HepG2 (cell line): ENCODE measurements around the gene POP7. TPM values are rescaled to one million over a fixed set of nuclear protein-coding genes. Genes with fewer than 3 reads are reported as not detected.

Source experiments
- ATF7 ChIP-seq, 2 experiments: fragments of 450-650 bp in 1 of 2; sonication (generic) in 1 of 2; formaldehyde crosslinking in 1 of 2; IDR thresholded peaks; 2 replicates each; pipeline versions ENCODE4 v1.4.0 to v1.6.1; 2016 to 2020; ENCODE audit warnings: antibody characterized with exemption in 1 of 2, mild to moderate bottlenecking in 1 of 2, missing genetic modification reagents in 1 of 2
- ESRRA ChIP-seq: sonication (generic); formaldehyde crosslinking; IDR thresholded peaks from 2 replicates; pipeline ENCODE4 v1.5.1; 2020; ENCODE audit warnings: mild to moderate bottlenecking, low read depth, missing genetic modification reagents
- JARID2 ChIP-seq: sonication (generic); formaldehyde crosslinking; IDR thresholded peaks from 2 replicates; pipeline ENCODE4 v1.8.1; 2023; ENCODE audit warnings: missing genetic modification reagents, inconsistent platforms; ENCODE audit not compliant: insufficient replicate concordance
- MXD4 ChIP-seq: IDR thresholded peaks from 2 replicates; pipeline ENCODE4 v1.6.1; 2016; ENCODE audit warnings: mild to moderate bottlenecking, missing biosample characterization, missing genetic modification reagents
- NFE2 ChIP-seq: sonication (generic); formaldehyde crosslinking; IDR thresholded peaks from 2 replicates; pipeline ENCODE4 v1.4.0; 2020; ENCODE audit warnings: missing genetic modification reagents
- RERE ChIP-seq: IDR thresholded peaks from 2 replicates; pipeline ENCODE4 v1.6.1; 2016; ENCODE audit warnings: low read depth, missing genetic modification reagents, missing compliant biosample characterization
- RNF2 ChIP-seq: fragments of 450-650 bp; conservative IDR thresholded peaks from 2 replicates; pipeline ENCODE4 v1.6.1; 2016; ENCODE audit warnings: low read depth
- RNF219 ChIP-seq: sonication (generic); formaldehyde crosslinking; IDR thresholded peaks from 2 replicates; pipeline ENCODE4 v1.5.0; 2020; ENCODE audit warnings: mild to moderate bottlenecking, missing genetic modification reagents
- RORA ChIP-seq: sonication (generic); formaldehyde crosslinking; IDR thresholded peaks from 2 replicates; pipeline ENCODE4 v1.5.0; 2020; ENCODE audit warnings: mild to moderate bottlenecking, missing genetic modification reagents, moderate library complexity
- XRCC5 ChIP-seq: fragments of 200-400 bp; formaldehyde crosslinking; optimal IDR thresholded peaks from 2 replicates; pipeline ENCODE3; 2017; ENCODE audit warnings: mild to moderate bottlenecking, low read length
- ZBTB10 ChIP-seq: sonication (generic); formaldehyde crosslinking; IDR thresholded peaks from 2 replicates; pipeline ENCODE4 v1.4.0; 2020; ENCODE audit warnings: missing genetic modification reagents, borderline replicate concordance
- ZNF121 ChIP-seq: sonication (generic); formaldehyde crosslinking; IDR thresholded peaks from 2 replicates; pipeline ENCODE4 v1.5.0; 2020; ENCODE audit warnings: mild to moderate bottlenecking, missing genetic modification reagents
- ZNF124 ChIP-seq: sonication (generic); formaldehyde crosslinking; IDR thresholded peaks from 2 replicates; pipeline ENCODE4 v1.4.0; 2020; ENCODE audit warnings: missing genetic modification reagents
- ZNF17 ChIP-seq: sonication (generic); formaldehyde crosslinking; IDR thresholded peaks from 2 replicates; pipeline ENCODE4 v1.5.0; 2020; ENCODE audit warnings: mild to moderate bottlenecking, missing genetic modification reagents
- ZNF296 ChIP-seq: sonication (generic); formaldehyde crosslinking; conservative IDR thresholded peaks from 2 replicates; pipeline ENCODE4 v1.5.0; 2020; ENCODE audit warnings: mild to moderate bottlenecking, missing genetic modification reagents
- ZNF615 ChIP-seq: sonication (generic); formaldehyde crosslinking; IDR thresholded peaks from 2 replicates; pipeline ENCODE4 v1.5.0; 2020; ENCODE audit warnings: mild to moderate bottlenecking, missing genetic modification reagents, borderline replicate concordance
- polyA plus RNA-seq, 8 experiments: library from polyadenylated mRNA; depleted of rRNA in 3 of 8; stranded (reverse) in 7 of 8; unstranded in 1 of 8; fragments of >200 nt; fragmentation: Illumina TruSeq in 4 of 8; extraction: Trizol in 4 of 8; gene quantifications; 2 replicates each; pipeline versions ENCODE4 v1.2.1 to v1.2.3, GENCODE V29; 2011 to 2016; ENCODE audit warnings: low read depth in 4 of 8, missing spikeins in 1 of 8, mixed read lengths in 1 of 8; ENCODE audit not compliant: insufficient read depth in 1 of 8
- total RNA-seq, 5 experiments: library from RNA; depleted of rRNA; stranded (reverse); fragments of >200 nt; fragmentation: Illumina TruSeq; extraction: Trizol; gene quantifications; 2 replicates each; pipeline ENCODE4 v1.2.3, GENCODE V29; 2016; ENCODE audit warnings: low read depth in 1 of 5
- TF ChIP-seq, protein P1 (sequence below): IDR thresholded peaks from 2 replicates; pipeline ENCODE4 v1.6.1; 2016

The POP7 gene
- total and polyA plus RNA-seq, 2 of the 13 experiments (the other 11 are each of a cell fraction or from before 2014, with no cell fraction given): 63.9 to 91.1 TPM

DNA sequence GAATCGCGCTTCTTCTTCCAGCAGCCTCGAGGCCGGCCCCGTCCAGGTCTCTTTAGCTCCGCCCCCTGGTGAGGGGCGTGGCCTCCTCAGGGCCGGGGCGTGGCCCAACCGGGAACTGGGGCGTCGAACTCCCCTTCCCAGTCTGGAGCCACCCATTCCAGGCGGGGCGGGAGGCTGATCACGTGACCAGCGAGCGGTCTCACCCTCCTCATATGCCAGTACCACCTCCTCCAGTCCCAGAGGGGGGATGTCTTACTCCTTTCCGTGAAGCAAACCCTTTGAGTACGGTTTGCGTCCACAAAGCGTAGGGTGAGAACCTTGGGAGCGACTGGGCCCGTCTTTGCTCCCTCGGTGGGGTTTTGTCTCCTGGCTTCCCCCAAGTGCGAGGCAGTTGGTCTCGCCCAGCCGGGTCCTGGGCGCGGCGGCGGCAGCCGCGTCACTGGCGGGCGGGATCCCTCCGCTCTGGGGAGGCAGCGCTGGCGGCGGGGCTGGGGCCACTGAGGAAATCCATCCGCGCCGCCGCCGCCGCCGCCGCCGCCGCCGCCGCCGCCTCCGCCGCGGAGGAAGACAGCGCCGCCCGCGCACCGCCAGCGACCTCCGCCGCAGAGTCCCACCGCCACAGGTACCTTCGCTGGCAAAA is 32.5 kb upstream of the POP7 start, which contains the start of gene GNB2 (continued):
- TF ChIP-seq MXD4 (CRISPR knock-in tag) (no peak), ZNF121 (peak; percentile 72), NFE2 (CRISPR knock-in tag) (no peak), ZNF296 (no peak), RERE (no peak), ZNF17 (CRISPR knock-in tag) (no peak), ZNF124 (no peak), RNF2 (0 out of 2 replicates have a peak, but pooled peaks have one; percentile 52), ESRRA (CRISPR knock-in tag) (no peak), ZNF615 (CRISPR knock-in tag) (no peak), XRCC5 (peak; percentile 97), ZBTB10 (CRISPR knock-in tag) (peak; percentile 30; the same call in 1 of the 2 replicates), RORA (CRISPR knock-in tag) (no peak), RNF219 (CRISPR knock-in tag) (no peak), ATF7 (IDR thresholded peaks at IDR 0.05) (peak; percentile 80), ATF7 (CRISPR knock-in tag; IDR thresholded peaks at IDR 0.05) (0 out of 2 replicates have a peak, but pooled peaks have one; percentile 18), JARID2 (CRISPR knock-in tag) (no peak)
- TF ChIP-seq, protein P1, sequence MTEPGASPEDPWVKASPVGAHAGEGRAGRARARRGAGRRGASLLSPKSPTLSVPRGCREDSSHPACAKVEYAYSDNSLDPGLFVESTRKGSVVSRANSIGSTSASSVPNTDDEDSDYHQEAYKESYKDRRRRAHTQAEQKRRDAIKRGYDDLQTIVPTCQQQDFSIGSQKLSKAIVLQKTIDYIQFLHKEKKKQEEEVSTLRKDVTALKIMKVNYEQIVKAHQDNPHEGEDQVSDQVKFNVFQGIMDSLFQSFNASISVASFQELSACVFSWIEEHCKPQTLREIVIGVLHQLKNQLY (CRISPR knock-in tag): peak; percentile 96
